Heart left ventricle (tissue), 16 donors: ENCODE results near the gene HOGA1. TPM values are rescaled to one million over a fixed set of nuclear protein-coding genes. Genes with fewer than 3 reads are reported as not detected.
A peak's percentile ranks its signal among the peaks of the same experiment; 100 is the strongest.

Experiments
- ATAC-seq, 4 donors: fragments of 200-7000 bp; cut with Tn5 transposase; one replicate each; pipeline ENCODE4 v1.9.1; 2020 to 2022; ENCODE audit warnings: moderate library complexity in 4 of 4, mild to moderate bottlenecking in 3 of 4, moderate number of reproducible peaks in 1 of 4
- DNase-seq, 5 donors: peaks; one replicate each; pipeline ENCODE4 v3.0.0-alpha.2; 2020
- H3K27ac ChIP-seq, 12 donors: fragments of 200-600 bp; sonication (generic) in 4 of 12; one replicate each; pipeline versions ENCODE4 v1.5.0 to v1.8.0; 2016 to 2022; ENCODE audit warnings: mild to moderate bottlenecking in 2 of 12
- H3K27me3 ChIP-seq, 9 donors: fragments of 200-600 bp; sonication (generic) in 2 of 9; one replicate each; pipeline versions ENCODE4 v1.5.1 to v1.8.0; 2016 to 2022; ENCODE audit warnings: mild to moderate bottlenecking in 3 of 9
- H3K36me3 ChIP-seq, 9 donors: fragments of 200-600 bp; sonication (generic) in 2 of 9; one replicate each; pipeline versions ENCODE4 v1.5.0 to v1.8.0; 2018 to 2022; ENCODE audit warnings: mild to moderate bottlenecking in 2 of 9
- H3K4me1 ChIP-seq, 12 donors: fragments of 200-600 bp; sonication (generic) in 4 of 12; one replicate each; pipeline versions ENCODE4 v1.5.0 to v1.8.0; 2016 to 2022; ENCODE audit warnings: mild to moderate bottlenecking in 3 of 12
- H3K4me3 ChIP-seq, 12 donors: fragments of 200-600 bp; sonication (generic) in 4 of 12; one replicate each; pipeline versions ENCODE4 v1.5.0 to v1.8.0; 2017 to 2022; ENCODE audit warnings: mild to moderate bottlenecking in 9 of 12, moderate library complexity in 4 of 12
- H3K9me3 ChIP-seq, 12 donors: fragments of 200-600 bp; sonication (generic) in 4 of 12; one replicate each; pipeline versions ENCODE4 v1.5.0 to v1.8.0; 2016 to 2022; ENCODE audit warnings: mild to moderate bottlenecking in 1 of 12
- CTCF ChIP-seq, 12 donors: fragments of 200-600 bp; sonication (generic) in 4 of 12; IDR thresholded peaks; one replicate each; pipeline versions ENCODE4 v1.5.0 to v1.8.0; 2018 to 2022; ENCODE audit warnings: antibody characterized with exemption in 12 of 12, mild to moderate bottlenecking in 5 of 12
- POLR2A ChIP-seq, 2 donors: fragments of 450-650 bp; IDR thresholded peaks; one replicate each; pipeline ENCODE4 v1.6.1; 2017; ENCODE audit warnings: antibody characterized with exemption in 2 of 2, mild to moderate bottlenecking in 2 of 2, moderate library complexity in 2 of 2
- WGBS, 4 donors: extraction: QIAGEN DNeasy Blood & Tissue Kit in 2 of 4; methylation state at CpG; one replicate each; pipeline versions ENCODE4 v1.1.5 to v1.1.7; 2013 to 2018; 5-methylcytosine and 5-hydroxymethylcytosine counted together
- intact Hi-C, 10 donors: fragments of 100-400 bp; cut with DNase I; formaldehyde crosslinking; loops; one replicate each; pipeline versions ENCODE4 v1.11.1 to v1.14.2; 2022
- polyA plus RNA-seq, 2 donors: library from polyadenylated mRNA; stranded (reverse); fragments of 200-250 nt; gene quantifications; one replicate each; pipeline ENCODE4 v1.2.3, GENCODE V29; 2013
- total RNA-seq, 9 donors: library from RNA; depleted of rRNA in 2 of 9; stranded (reverse); fragments of >200 nt in 2 of 9; fragmentation: NEBNext Ultra II Directional in 3 of 9; extraction: Animal tissue kit (Norgen Biotek cat#: 25700) in 3 of 9; gene quantifications; one replicate each; pipeline versions ENCODE4 v1.1.0 to v1.2.4, GENCODE V29; 2016 to 2023
- donor health status: ischemic (EF 13 %, LVEDD 7.1; RV severe dilation, severe dysfunction).
- donor health status: healthy with polysubstance abuse.
- donor health status: DM: no; HTN: yes; CAD: no.
- donor health status: DM: no; HTN: no; CAD: no.
- donor health status: ischemic (EF 25% LVEDD 6.9; RV normal size, moderate dysfunction).
- donor health status: ischemic (EF 25% LVEDD 5.7; RV mildly dilated, moderate dysfunction).
- donor health status: healthy.
- donor health status: DM: yes; HTN: yes; CAD: no.
- donor health status: ischemic (EF 35%, LVEDD 5.7; RV mildly dilated, moderate dysfunction).
- donor health status: nonischemic (EF 11% LVEDD 7.7; RV severe dilation, severe dysfunction).
- donor health status: DM: yes; HTN: yes; CAD: no.
- donor health status: PGD.
- donor health status: ischemic (EF 29% LVEDD 5.4; RV normal size, mild dysfunction).
- donor health status: nonischemic (EF 23%, LVEDD 6.1; RV moderate dilation, normal function).

HOGA1 gene
- total and polyA plus RNA-seq, 11 donors, result 7.5 to 82.6 (median 20.4) TPM

GRCh38 chr10:97590082-97590747 lies 6.0 kb downstream of the HOGA1 start:
- H3K9me3 ChIP-seq, result no peaks in the 10 kb centered on the region
- ATAC-seq (no peak), DNase-seq (peak in 1 of 5 donors; percentile 23)
- no peaks in the 10 kb centered on the region for H3K27me3 ChIP-seq
- no peaks in the 10 kb centered on the region for H3K36me3 ChIP-seq
- WGBS, 4 donors, result 90 to 96% (median 92%) methylated on average over 12 to 15 of the region's 15 CpGs
- peaks cover 0 to 32% (median 5%) of the 10 kb centered on the region in 12 donors for H3K4me1 ChIP-seq
- no peak overlapping the region for H3K4me3 ChIP-seq
- TF ChIP-seq POLR2A (IDR thresholded peaks at IDR 0.05) (no peak), CTCF (IDR thresholded peaks at IDR 0.05) (no peak)
- H3K27ac ChIP-seq, result peak overlapping the region in 1 of 12 donors; percentile 23
- intact Hi-C loops, result no loop called here

DNA sequence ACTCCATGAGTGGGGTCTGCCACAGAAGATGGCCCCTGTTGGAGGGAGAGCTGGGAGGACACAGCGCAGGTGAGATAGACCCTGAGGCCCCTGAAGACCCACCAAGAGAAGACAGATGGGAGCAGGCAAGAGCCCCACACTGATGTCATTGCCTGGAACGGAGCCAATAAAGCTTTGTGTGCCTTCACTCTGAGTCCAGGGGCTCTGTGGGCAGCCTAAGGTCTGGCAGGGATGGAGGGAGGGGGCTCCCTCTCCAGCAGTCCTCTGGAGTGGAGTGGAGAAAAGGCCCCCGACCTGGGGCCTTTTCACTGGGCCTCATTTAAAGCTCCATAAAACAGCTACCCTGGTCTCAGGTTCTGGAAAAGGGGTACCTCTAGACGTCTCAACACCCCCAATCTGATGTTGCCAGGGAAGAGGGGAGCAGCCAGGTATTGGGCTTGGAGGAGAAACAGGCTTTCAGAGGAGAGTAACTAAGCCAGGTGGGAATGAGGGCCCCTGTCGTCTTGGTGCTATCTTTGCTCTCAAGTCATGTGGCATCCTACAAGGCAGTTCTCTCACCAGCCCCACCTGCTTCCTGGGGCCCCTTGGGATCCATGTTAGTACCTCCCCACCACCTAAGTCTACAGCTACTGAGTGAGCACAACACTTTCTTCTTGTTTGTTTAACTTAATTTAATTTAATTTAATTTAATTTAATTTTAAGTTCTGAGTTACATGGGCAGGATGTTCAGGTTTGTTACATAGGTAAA lies 6.7 kb downstream of the HOGA1 start:
- WGBS, 4 donors, result 67 to 72% (median 70%) methylated on average over 5 of the region's 5 CpGs
- no peak overlapping the region for H3K27ac ChIP-seq
- TF ChIP-seq POLR2A (IDR thresholded peaks at IDR 0.05), result no peak
- no peak for TF ChIP-seq CTCF (IDR thresholded peaks at IDR 0.05)
- H3K4me3 ChIP-seq, result no peak overlapping the region
- H3K4me1 ChIP-seq, result peaks cover 0 to 32% (median 10%) of the 10 kb centered on the region in 12 donors
- H3K27me3 ChIP-seq, result no peaks in the 10 kb centered on the region
- no peaks in the 10 kb centered on the region for H3K9me3 ChIP-seq
- H3K36me3 ChIP-seq, result no peaks in the 10 kb centered on the region
- no peak for ATAC-seq
- intact Hi-C loops, result no loop called here
- peak in 1 of 5 donors; percentile 7 for DNase-seq

- H3K4me3 ChIP-seq, result no peak overlapping the region
- peaks cover 0 to 43% (median 23%) of the 10 kb centered on the region in 12 donors for H3K4me1 ChIP-seq
- H3K27me3 ChIP-seq, result no peaks in the 10 kb centered on the region
- WGBS, 4 donors, result 64 to 84% (median 76%) methylated on average over 4 of the region's 4 CpGs
- DNase-seq (no peak), ATAC-seq (no peak)
- peak overlapping the region in 8 of 12 donors; percentile 14 to 99 (median 76) for H3K27ac ChIP-seq
- H3K9me3 ChIP-seq, result no peaks in the 10 kb centered on the region
- no peaks in the 10 kb centered on the region for H3K36me3 ChIP-seq
- intact Hi-C loops, result no loop called here
- no peak for TF ChIP-seq POLR2A (IDR thresholded peaks at IDR 0.05)
- no peak for TF ChIP-seq CTCF (IDR thresholded peaks at IDR 0.05)
Measured at GRCh38 chr10:97593421-97593820, 9.2 kb downstream of the HOGA1 start.
